Adrenal gland (tissue), 5 donors: ENCODE data around the gene TYK2.
A peak's percentile ranks its signal among the peaks of the same experiment; 100 is the strongest.

Source experiments
- CTCF ChIP-seq, 6 experiments: fragments of 450-650 bp in 4 of 6; fragments of 200-600 bp in 2 of 6; sonication (generic) in 1 of 6; IDR thresholded peaks; 1 replicate in 5 of 6; 2 replicates in 1 of 6; pipeline versions ENCODE4 v1.5.1 to v1.8.0; 2016 to 2021; ENCODE audit warnings: antibody characterized with exemption in 6 of 6, mild to moderate bottlenecking in 2 of 6, moderate library complexity in 1 of 6
- POLR2A ChIP-seq, 2 donors: fragments of 450-650 bp; IDR thresholded peaks; one replicate each; pipeline ENCODE4 v1.6.1; 2017; ENCODE audit warnings: antibody characterized with exemption in 2 of 2, mild to moderate bottlenecking in 2 of 2, moderate library complexity in 1 of 2
- donor health status: DM: no; HTN: no; CAD: no.

DNA sequence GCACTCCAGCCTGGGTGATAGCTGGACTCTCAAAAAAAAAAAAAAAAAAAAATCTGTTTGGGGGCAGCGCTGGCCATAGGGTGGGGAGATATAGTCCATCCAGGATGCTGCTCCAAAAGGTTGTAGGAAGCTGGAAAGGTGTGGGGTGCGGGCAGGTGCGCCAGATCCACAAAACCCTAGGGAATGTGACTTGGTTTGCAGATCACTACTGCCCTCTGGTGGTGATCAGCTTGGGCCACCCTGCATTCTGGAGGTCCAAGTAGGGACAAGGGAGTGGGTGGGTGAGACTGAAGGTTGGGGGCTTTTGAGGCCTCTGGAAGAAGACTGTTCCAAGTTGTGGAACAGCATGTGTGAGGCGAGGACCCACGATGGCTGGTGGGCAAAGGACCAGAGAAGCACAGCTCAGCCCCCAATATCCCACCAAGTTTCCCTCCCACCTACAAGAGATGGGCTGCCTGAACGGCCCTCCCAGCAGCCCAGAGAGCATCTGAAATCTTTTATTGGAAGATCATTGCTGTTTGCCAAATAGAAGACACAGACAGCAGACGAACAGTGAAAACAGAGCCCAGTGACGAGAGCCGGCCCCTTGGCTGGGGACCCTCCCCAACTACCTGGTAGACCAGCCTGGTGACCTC lies 10.4 kb upstream of the TYK2 start:
- TF ChIP-seq CTCF (IDR thresholded peaks at IDR 0.05), result peak; percentile 64 to 80 (median 74)
- no peak for TF ChIP-seq POLR2A (IDR thresholded peaks at IDR 0.05)
